H9 (cell line): ENCODE measurements around the gene AKNAD1. TPM values are rescaled to one million over a fixed set of nuclear protein-coding genes. Genes with fewer than 3 reads are reported as not detected.

Experiments
- DNase-seq: peaks from one replicate; pipeline ENCODE4 v3.0.0-alpha.2; 2017
- H2AFZ ChIP-seq: one replicate; pipeline ENCODE4 v1.6.1; 2013; ENCODE audit warnings: mild to moderate bottlenecking, low read length, control low read depth, moderate library complexity
- H2AK5ac ChIP-seq: 2 replicates; pipeline ENCODE4 v1.6.1; 2013; ENCODE audit warnings: low read length, control low read depth, mixed read lengths; ENCODE audit not compliant: insufficient read length
- H2BK120ac ChIP-seq: one replicate; pipeline ENCODE4 v1.6.1; 2013; ENCODE audit warnings: low read depth, mild to moderate bottlenecking, low read length, control low read depth, inconsistent platforms; ENCODE audit not compliant: poor library complexity, severe bottlenecking
- H2BK12ac ChIP-seq: 2 replicates; pipeline ENCODE4 v1.6.1; 2013; ENCODE audit warnings: low read length, control low read depth, mixed read lengths, low read depth; ENCODE audit not compliant: insufficient read length
- H2BK15ac ChIP-seq: 2 replicates; pipeline ENCODE4 v1.6.1; 2013; ENCODE audit warnings: low read depth, low read length, control low read depth
- H2BK20ac ChIP-seq: one replicate; pipeline ENCODE4 v1.6.1; 2013; ENCODE audit warnings: low read depth, mild to moderate bottlenecking, low read length, control low read depth, inconsistent platforms; ENCODE audit not compliant: poor library complexity, severe bottlenecking
- H2BK5ac ChIP-seq: 2 replicates; pipeline ENCODE4 v1.6.1; 2013; ENCODE audit warnings: low read length, control low read depth, mixed read lengths; ENCODE audit not compliant: insufficient read length
- H3K14ac ChIP-seq: 2 replicates; pipeline ENCODE4 v1.6.1; 2013; ENCODE audit warnings: low read length, control low read depth; ENCODE audit not compliant: insufficient read depth
- H3K18ac ChIP-seq: 2 replicates; pipeline ENCODE4 v1.6.1; 2013; ENCODE audit warnings: low read depth, mild to moderate bottlenecking, mixed read lengths, low read length, control low read depth; ENCODE audit not compliant: insufficient read length
- H3K23ac ChIP-seq: 2 replicates; pipeline ENCODE4 v1.6.1; 2013; ENCODE audit warnings: low read length, control low read depth, mixed read lengths, low read depth; ENCODE audit not compliant: insufficient read length
- H3K23me2 ChIP-seq: 2 replicates; pipeline ENCODE4 v1.6.1; 2013; ENCODE audit warnings: low read depth, mild to moderate bottlenecking, mixed read lengths, low read length, control low read depth; ENCODE audit not compliant: insufficient read length, poor library complexity, severe bottlenecking
- H3K27ac ChIP-seq: 2 replicates; pipeline ENCODE4 v1.5.1; 2013; ENCODE audit warnings: low read length, control low read depth, mixed read lengths, low read depth; ENCODE audit not compliant: insufficient read length
- H3K27me3 ChIP-seq: 2 replicates; pipeline ENCODE4 v1.6.1; 2013; ENCODE audit warnings: low read length, control low read depth, inconsistent platforms; ENCODE audit not compliant: insufficient read depth
- H3K4ac ChIP-seq: 2 replicates; pipeline ENCODE4 v1.6.1; 2013; ENCODE audit warnings: low read depth, mild to moderate bottlenecking, control low read depth, inconsistent platforms, low read length, moderate library complexity
- H3K4me1 ChIP-seq: 2 replicates; pipeline ENCODE4 v1.6.1; 2013; ENCODE audit warnings: low read length, control low read depth, inconsistent platforms; ENCODE audit not compliant: insufficient read depth
- H3K4me2 ChIP-seq: 2 replicates; pipeline ENCODE4 v1.6.1; 2013; ENCODE audit warnings: low read length, control low read depth, mixed read lengths; ENCODE audit not compliant: insufficient read length, insufficient read depth
- H3K56ac ChIP-seq: 2 replicates; pipeline ENCODE4 v1.6.1; 2013; ENCODE audit warnings: low read depth, mild to moderate bottlenecking, mixed read lengths, low read length, control low read depth; ENCODE audit not compliant: insufficient read length
- H3K79me1 ChIP-seq: 2 replicates; pipeline ENCODE4 v1.6.1; 2013; ENCODE audit warnings: low read depth, mild to moderate bottlenecking, moderate library complexity, low read length, control low read depth, inconsistent platforms; ENCODE audit not compliant: insufficient read depth, poor library complexity, severe bottlenecking
- H3K79me2 ChIP-seq: 2 replicates; pipeline ENCODE4 v1.6.1; 2013; ENCODE audit warnings: low read length, control low read depth, inconsistent platforms; ENCODE audit not compliant: insufficient read depth
- H3K9ac ChIP-seq: 2 replicates; pipeline ENCODE4 v1.6.1; 2013; ENCODE audit warnings: low read length, control low read depth, mixed read lengths; ENCODE audit not compliant: insufficient read length; ENCODE audit errors: extremely low read depth
- H3K9me3 ChIP-seq: one replicate; pipeline ENCODE4 v1.6.1; 2013; ENCODE audit warnings: low read depth, low read length, inconsistent platforms; ENCODE audit not compliant: control insufficient read depth
- H3T11ph ChIP-seq: one replicate; pipeline ENCODE4 v1.6.1; 2013; ENCODE audit warnings: mild to moderate bottlenecking, low read length, control low read depth, inconsistent platforms
- H4K20me1 ChIP-seq: one replicate; pipeline ENCODE4 v1.6.1; 2013; ENCODE audit not compliant: control insufficient read depth, insufficient read length, insufficient read depth
- H4K5ac ChIP-seq: 2 replicates; pipeline ENCODE4 v1.6.1; 2013; ENCODE audit warnings: low read depth, mild to moderate bottlenecking, mixed read lengths, low read length, control low read depth; ENCODE audit not compliant: insufficient read length
- H4K8ac ChIP-seq: replicated peaks from 2 replicates; pipeline ENCODE4 v1.6.1; 2013; ENCODE audit warnings: low read length, control low read depth, mixed read lengths, low read depth; ENCODE audit not compliant: insufficient read length
- H4K91ac ChIP-seq: 2 replicates; pipeline ENCODE4 v1.6.1; 2013; ENCODE audit warnings: low read depth, mild to moderate bottlenecking, moderate library complexity, mixed read lengths, low read length, control low read depth; ENCODE audit not compliant: insufficient read length
- H3K27ac Mint-ChIP-seq, 3 experiments: 2 replicates in 2 of 3; 3 replicates in 1 of 3; pipeline ENCODE4 v1.8.0; 2020 to 2021; ENCODE audit warnings: mixed read lengths in 3 of 3, mild to moderate bottlenecking in 1 of 3, moderate library complexity in 1 of 3
- H3K27me3 Mint-ChIP-seq: 2 replicates; pipeline ENCODE4 v1.8.0; 2021; ENCODE audit warnings: low read depth, mild to moderate bottlenecking, moderate library complexity, mixed read lengths
- H3K36me3 Mint-ChIP-seq, 3 experiments: 2 replicates in 2 of 3; 3 replicates in 1 of 3; pipeline ENCODE4 v1.8.0; 2020 to 2021; ENCODE audit warnings: low read depth in 3 of 3, mixed read lengths in 3 of 3; ENCODE audit not compliant: insufficient read depth in 1 of 3
- H3K4me1 Mint-ChIP-seq, 2 experiments: 2 replicates each; pipeline ENCODE4 v1.8.0; 2020; ENCODE audit warnings: mixed read lengths in 2 of 2
- H3K4me3 Mint-ChIP-seq, 2 experiments: 2 replicates in 1 of 2; 3 replicates in 1 of 2; pipeline ENCODE4 v1.8.0; 2020 to 2021; ENCODE audit warnings: mild to moderate bottlenecking in 2 of 2, mixed read lengths in 2 of 2, moderate library complexity in 1 of 2
- H3K9me3 Mint-ChIP-seq, 2 experiments: 2 replicates in 1 of 2; 3 replicates in 1 of 2; pipeline ENCODE4 v1.8.0; 2020; ENCODE audit warnings: mild to moderate bottlenecking in 2 of 2, mixed read lengths in 2 of 2, moderate library complexity in 1 of 2
- WGBS: extraction: QIAGEN DNeasy Blood & Tissue Kit; methylation state at CpG from one replicate; pipeline ENCODE4 v1.1.7; 2013; ENCODE audit warnings: missing lambda C conversion rate, low lambda C conversion rate, mixed read lengths; ENCODE audit not compliant: insufficient read length; ENCODE audit errors: extremely low coverage; 5-methylcytosine and 5-hydroxymethylcytosine counted together
- total RNA-seq: library from RNA; stranded (reverse); gene quantifications from 2 replicates; pipeline ENCODE4 v1.2.1, GENCODE V29; 2021
- TF ChIP-seq, protein P1 (sequence below): fragments of 200-600 bp; sonication (generic); conservative IDR thresholded peaks from 3 replicates; pipeline ENCODE4 v1.8.0; 2021; ENCODE audit warnings: antibody characterized with exemption, mild to moderate bottlenecking

The AKNAD1 gene
- total RNA-seq, 1 experiment from 2014 or later, result not detected

DNA sequence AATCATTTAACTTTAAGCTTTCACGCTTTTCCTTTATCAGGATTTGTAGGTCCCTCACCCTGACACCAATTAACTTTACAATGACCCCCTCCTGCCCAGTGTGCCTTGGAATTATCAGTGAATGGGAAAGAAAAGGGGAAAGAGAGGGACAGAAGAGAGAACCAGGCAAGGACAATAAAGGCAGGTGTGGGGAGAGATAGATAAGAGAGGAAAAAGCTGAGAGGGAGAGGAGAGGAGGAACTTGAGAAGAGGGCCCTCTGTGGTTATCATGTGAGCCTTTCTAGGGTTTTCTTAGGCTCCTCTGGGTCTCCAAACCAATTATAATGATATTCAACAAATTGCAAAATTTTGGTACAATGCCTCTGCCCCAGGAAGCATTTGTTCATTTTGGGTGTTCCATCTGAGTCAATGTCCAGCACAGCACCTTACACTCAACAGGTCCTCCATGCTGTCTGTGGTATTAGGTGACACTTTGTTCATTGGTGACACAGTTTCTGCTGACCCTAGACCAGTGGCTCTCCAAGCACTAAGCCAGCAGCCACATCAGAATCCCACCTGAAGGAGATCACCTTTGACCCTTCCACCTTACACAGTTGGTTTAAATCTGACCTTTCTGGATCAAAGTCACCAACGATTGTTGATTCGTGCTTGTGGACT lies 14.2 kb downstream of the AKNAD1 start:
- H3K79me2 ChIP-seq, result no peaks in the 10 kb centered on the region
- no peak overlapping the region for H4K8ac ChIP-seq
- no peak overlapping the region for H4K91ac ChIP-seq
- no peaks in the 10 kb centered on the region for H3K36me3 Mint-ChIP-seq
- H2AFZ ChIP-seq, result no peak overlapping the region
- no peaks in the 10 kb centered on the region for H3K79me1 ChIP-seq
- no peak overlapping the region for H3K23ac ChIP-seq
- H2BK5ac ChIP-seq, result no peak overlapping the region
- no peak overlapping the region for H2BK15ac ChIP-seq
- H3K27ac ChIP-seq, result no peak overlapping the region
- H3K56ac ChIP-seq, result no peak overlapping the region
- no peak overlapping the region for H3K4me2 ChIP-seq
- no peak overlapping the region for H3T11ph ChIP-seq
- H2BK12ac ChIP-seq, result no peak overlapping the region
- no peak overlapping the region for H3K4me3 Mint-ChIP-seq
- H3K27me3 ChIP-seq, result no peaks in the 10 kb centered on the region
- peaks cover 17 to 24% of the 10 kb centered on the region in 2 experiments for H3K4me1 Mint-ChIP-seq
- no peak overlapping the region for H3K18ac ChIP-seq
- peaks cover 0 to 2% of the 10 kb centered on the region in 2 experiments; a peak in 1 of 5 replicates for H3K9me3 Mint-ChIP-seq
- H2AK5ac ChIP-seq, result no peak overlapping the region
- no peaks in the 10 kb centered on the region for H3K4me1 ChIP-seq
- H3K27me3 Mint-ChIP-seq, result no peaks in the 10 kb centered on the region; the same call in 1 of the 2 replicates
- no peak overlapping the region for H4K5ac ChIP-seq
- TF ChIP-seq, protein P1, sequence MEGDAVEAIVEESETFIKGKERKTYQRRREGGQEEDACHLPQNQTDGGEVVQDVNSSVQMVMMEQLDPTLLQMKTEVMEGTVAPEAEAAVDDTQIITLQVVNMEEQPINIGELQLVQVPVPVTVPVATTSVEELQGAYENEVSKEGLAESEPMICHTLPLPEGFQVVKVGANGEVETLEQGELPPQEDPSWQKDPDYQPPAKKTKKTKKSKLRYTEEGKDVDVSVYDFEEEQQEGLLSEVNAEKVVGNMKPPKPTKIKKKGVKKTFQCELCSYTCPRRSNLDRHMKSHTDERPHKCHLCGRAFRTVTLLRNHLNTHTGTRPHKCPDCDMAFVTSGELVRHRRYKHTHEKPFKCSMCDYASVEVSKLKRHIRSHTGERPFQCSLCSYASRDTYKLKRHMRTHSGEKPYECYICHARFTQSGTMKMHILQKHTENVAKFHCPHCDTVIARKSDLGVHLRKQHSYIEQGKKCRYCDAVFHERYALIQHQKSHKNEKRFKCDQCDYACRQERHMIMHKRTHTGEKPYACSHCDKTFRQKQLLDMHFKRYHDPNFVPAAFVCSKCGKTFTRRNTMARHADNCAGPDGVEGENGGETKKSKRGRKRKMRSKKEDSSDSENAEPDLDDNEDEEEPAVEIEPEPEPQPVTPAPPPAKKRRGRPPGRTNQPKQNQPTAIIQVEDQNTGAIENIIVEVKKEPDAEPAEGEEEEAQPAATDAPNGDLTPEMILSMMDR, result no peak
- H2BK120ac ChIP-seq, result no peak overlapping the region
- WGBS, result no CpG with 5 or more reads among the region's 3 CpGs
- H3K23me2 ChIP-seq, result no peaks in the 10 kb centered on the region
- no peak for DNase-seq
- no peaks in the 10 kb centered on the region for H3K9me3 ChIP-seq
- H3K14ac ChIP-seq, result no peak overlapping the region
- H3K4ac ChIP-seq, result no peak overlapping the region
- H3K9ac ChIP-seq, result no peak overlapping the region
- H3K27ac Mint-ChIP-seq, result peak overlapping the region in 1 of 3 experiments; percentile 67; a peak in 3 of 7 replicates
- H4K20me1 ChIP-seq, result no peaks in the 10 kb centered on the region
- no peak overlapping the region for H2BK20ac ChIP-seq
